Measurements from ENCODE around the gene RFNG.
A peak's percentile ranks its signal among the peaks of the same experiment; 100 is the strongest.

Gene RFNG

GRCh38 chr17:82005701-82006348 lies 45.8 kb downstream of the RFNG start:
- no peak for DNase-seq (ENCODE audit: low read depth)
- no peak overlapping the region for H3K4me3 ChIP-seq (ENCODE audit: low read length)
- TF ChIP-seq CTCF (IDR thresholded peaks at IDR 0.05; ENCODE audit: insufficient read depth, low read depth, low read length, missing control alignments) = no peak

GRCh38 chr17:82004517-82005455 lies 46.8 kb downstream of the RFNG start:
- no peak overlapping the region for H3K4me3 ChIP-seq (ENCODE audit: low read length)
- TF ChIP-seq CTCF (IDR thresholded peaks at IDR 0.05; ENCODE audit: insufficient read depth, low read depth, low read length, missing control alignments) = no peak
- no peak for DNase-seq (ENCODE audit: low read depth)

GRCh38 chr17:82003411-82004381 lies 47.9 kb downstream of the RFNG start:
- TF ChIP-seq CTCF (IDR thresholded peaks at IDR 0.05; ENCODE audit: insufficient read depth, low read depth, low read length, missing control alignments) = no peak
- H3K4me3 ChIP-seq (ENCODE audit: low read length) = no peak overlapping the region
- DNase-seq (ENCODE audit: low read depth) = peak; percentile 96

GRCh38 chr17:82001571-82002056 lies 50.0 kb downstream of the RFNG start:
- no peak for TF ChIP-seq CTCF (IDR thresholded peaks at IDR 0.05; ENCODE audit: insufficient read depth, low read depth, low read length, missing control alignments)
- no peak overlapping the region for H3K4me3 ChIP-seq (ENCODE audit: low read length)
- no peak for DNase-seq (ENCODE audit: low read depth)

- DNase-seq (ENCODE audit: low read depth) = no peak
- TF ChIP-seq CTCF (IDR thresholded peaks at IDR 0.05; ENCODE audit: insufficient read depth, low read depth, low read length, missing control alignments) = no peak
- no peak overlapping the region for H3K4me3 ChIP-seq (ENCODE audit: low read length)
Measured at GRCh38 chr17:82000803-82001570, 50.6 kb downstream of the RFNG start.

Data from epithelial cell of esophagus (primary cell).